GM19372 (cell line): ENCODE data around the gene DHRS4L2.
"Not testable (repeated sequence)": the region's sequence is repeated elsewhere in the genome, so short reads cannot be mapped to it uniquely, and the experiment has no call there.

Experiments used
- ATAC-seq: cut with Tn5 transposase; IDR thresholded peaks from one replicate; pipeline ENCODE4 v1.9.1; 2021; ENCODE audit warnings: mild to moderate bottlenecking, low read depth, moderate library complexity; ENCODE audit not compliant: unreplicated experiment

The DHRS4L2 gene

DNA sequence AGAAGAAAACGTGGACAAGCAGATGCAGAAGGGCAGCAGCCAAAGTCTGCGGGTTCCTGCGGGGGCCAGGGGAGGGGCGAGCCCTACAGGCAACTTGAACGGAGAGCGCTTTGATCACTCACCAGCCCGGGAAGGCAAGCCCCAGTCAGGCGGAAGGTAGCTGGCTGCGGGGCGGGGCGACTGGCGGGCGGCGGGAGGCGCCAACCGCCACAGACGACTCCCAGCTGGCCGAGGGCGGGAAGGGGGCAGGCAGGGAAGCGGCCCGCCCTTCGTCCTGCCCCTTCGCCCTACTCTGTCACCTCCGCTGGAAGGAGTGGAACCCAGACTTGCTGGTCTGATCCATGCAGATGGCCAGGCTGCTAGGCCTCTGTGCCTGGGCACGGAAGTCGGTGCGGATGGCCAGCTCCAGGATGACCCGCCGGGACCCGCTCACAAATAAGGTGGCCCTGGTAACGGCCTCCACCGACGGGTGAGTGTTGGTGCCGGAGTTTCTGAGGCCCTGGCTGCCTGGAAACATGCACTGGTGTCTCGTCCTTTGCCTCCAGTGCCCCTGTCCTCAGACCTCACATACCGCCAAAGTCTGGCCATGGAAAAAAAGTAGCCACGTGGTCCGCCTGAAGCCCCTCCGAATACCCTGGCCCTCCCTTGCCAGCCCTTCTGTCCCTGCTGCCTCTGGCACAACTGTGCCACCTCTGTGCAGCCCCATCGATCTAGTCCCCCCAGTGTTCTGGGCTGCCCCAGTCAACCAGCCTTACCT, at the start of gene DHRS4L2:
TSS of gene DHRS4L2 (plus strand) at position 323 of the 757 bp plus-strand sequence. CDS start at position 342, 19 bp downstream.
- peak; percentile 81 for ATAC-seq

DNA sequence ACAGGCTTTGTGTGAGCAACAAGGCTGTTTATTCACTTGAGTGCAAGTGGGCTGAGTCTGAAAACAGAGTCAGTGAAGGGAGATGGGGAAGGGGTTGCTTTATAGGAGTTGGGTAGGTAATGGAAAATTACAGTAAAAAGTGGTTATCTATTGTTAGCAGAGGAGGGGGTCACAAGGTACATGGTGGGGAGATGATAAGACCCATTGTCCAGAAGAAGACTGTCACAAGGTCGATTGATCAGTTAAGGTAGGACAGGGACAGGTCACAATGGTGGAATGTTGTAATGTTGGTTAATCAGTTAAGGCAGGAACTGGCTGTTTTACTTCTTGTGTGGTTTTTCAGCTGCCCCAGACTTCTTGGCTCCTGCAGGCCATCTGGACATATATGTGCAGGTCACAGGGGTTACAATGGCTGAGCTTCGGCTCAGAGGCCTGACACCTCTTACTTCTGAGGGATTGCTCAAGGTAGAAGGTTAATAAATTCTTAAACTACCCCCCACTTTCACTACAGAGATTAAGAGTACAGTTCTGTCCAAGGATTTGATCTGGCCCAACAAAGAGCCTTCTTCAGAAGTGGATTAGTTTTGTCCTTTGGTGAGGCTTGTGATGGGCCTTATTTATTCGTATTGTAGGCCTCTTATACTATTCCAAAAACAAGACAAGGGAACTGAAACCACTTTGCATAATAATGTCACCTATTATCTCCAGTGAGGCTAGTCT, 49.0 kb upstream of the DHRS4L2 start:
- ATAC-seq, result no peak

DNA sequence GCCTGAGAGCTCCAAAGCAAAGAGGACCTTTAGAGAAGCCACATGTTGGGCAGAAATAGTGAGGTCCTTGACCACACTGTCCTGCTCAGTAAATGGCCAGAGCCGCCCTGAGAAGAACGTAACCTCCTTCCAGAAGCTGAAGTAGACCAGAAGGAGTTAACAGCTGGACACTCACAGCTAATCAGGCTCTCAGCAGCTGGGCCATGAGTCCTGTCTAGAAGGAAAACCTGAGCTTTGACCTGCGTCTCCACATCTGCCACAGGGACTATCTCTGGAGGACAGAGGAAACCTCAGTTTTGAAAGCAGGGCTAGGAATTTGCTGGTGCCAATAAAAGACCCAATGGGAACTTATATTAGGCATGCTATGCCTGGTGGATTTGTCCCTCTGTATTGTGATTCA, 47.5 kb upstream of the DHRS4L2 start:
- ATAC-seq, result no peak

DNA sequence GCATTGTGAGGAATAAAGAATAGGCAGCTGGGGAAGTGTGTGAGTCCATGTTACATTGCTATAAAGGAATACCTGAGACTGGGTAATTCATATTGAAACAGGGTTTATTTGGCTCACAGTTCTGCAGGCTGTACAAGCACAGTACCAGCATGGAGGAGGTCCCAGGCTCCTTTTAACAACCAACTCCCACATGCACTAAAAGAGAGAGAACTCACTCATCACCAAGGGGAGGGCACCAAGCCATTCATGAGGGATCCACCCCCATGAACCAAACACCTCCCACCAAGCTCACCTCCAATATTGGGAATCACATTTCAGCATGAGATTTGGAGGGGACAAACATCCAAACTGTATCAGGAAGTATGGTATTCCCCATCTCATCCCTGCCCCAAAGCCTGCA, 47.1 kb upstream of the DHRS4L2 start:
- ATAC-seq, result no peak

DNA sequence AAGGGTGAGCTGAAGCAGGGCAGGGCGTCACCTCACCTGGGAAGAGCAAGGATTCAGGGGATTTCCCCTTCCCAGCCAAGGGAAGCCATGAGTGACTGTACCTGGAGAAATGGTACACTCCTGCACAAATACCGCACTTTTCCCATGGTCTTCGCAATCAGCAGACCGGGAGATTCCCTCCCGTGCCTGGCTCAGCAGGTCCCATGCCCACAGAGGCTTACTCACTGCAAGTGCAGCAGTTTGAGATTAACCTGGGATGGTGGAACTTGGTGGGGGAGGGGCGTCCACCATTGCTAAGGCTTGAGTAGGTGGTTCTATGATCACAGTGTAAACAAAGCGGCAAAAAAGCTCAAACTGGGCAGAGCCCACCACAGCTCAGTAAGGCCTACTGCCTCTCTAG, 46.1 kb upstream of the DHRS4L2 start:
- ATAC-seq, result no peak

DNA sequence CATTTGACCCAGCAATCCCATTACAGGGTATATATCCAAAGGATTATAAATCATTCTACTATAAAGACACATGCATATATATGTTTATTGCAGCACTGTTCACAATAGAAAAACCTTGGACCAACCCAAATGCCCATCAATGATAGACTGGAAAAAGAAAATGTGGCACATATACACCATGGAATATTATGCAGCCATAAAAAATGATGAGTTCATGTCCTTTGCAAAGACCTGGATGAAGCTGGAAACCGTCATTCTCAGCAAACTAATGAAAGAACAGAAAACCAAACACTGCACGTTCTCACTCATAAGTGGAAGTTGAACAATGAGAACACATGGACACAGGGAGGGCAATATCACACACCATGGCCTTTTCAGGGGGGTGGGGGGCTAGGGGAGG, 39.7 kb upstream of the DHRS4L2 start:
- not testable (repeated sequence) for ATAC-seq

DNA sequence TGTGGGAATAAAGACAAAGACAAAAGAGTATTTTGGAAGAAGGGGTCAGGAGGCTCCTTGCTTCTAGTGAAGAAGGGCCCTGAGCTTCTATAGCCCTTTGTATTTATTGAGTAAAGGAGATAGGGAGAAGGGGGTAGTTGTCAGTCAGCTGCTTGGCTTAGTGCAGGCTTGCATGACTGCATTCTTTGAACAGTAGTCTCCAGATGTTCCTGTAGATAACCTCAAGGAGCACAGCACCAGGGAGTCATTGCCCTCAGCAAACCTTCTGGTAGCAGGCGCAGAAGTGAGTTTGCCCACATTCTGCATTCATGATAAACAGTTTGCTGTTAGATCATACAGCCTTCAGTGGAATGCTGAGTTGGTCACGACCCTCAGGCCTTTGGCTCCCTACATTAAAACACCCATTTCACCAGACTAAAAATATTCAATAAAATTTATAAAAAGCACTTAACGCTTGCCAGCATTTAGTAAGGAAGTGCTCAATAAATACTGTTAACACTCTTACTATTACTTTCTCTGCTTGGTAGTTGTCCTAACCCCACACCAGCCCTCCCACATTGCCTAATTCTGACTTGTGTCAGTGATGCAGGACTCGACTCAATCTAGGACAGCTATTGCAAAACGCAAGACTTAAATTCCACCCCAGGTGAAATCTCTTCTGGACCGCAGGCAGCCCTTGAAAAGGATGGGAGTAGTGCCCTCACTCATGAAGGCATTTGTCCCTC, 38.2 kb upstream of the DHRS4L2 start:
- ATAC-seq, result no peak

DNA sequence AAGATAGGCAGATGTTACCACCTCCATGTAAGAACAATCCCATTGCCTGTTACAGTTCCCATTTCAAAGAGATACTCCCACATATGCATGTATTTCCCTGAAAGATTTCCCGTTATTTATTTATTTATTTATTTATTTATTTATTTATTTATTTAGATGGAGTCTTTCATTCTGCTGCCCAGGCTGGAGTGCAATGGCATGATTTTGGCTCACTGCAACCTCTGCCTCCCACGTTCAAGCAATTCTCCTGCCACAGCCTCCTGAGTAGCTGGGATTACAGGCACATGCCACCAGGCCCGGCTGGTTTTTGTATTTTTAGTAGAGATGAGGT, 37.6 kb upstream of the DHRS4L2 start:
- not testable (repeated sequence) for ATAC-seq

DNA sequence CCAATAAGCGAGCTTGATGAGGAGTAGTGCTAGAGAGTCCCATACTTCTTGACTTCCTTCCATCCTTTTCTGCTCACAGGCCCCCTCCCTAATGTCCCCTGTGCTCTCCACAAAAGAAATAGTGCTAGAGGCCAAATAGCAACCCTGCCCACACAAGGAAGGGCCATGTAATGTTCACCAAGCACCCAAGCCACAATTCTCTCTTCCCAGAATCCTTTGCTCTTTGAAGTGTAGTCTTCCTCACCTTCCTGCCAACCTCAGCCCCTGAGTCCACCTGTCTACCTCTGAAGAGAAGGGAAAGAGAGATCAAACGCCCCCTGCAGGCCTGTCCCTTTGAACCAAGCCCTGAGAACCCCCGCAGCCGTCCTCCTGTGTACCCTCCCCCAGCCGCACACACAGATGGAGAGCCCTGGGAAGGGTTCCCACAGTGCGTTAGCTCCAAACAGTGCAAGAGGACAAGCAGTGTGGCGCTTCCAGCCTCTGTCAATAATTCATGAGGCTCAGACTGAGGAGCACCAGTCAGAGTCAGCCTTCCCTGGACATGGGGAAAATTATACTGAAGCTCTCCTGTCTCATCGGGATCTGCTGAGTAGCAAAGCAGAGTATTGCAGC, 37.0 kb upstream of the DHRS4L2 start:
- ATAC-seq, result no peak

DNA sequence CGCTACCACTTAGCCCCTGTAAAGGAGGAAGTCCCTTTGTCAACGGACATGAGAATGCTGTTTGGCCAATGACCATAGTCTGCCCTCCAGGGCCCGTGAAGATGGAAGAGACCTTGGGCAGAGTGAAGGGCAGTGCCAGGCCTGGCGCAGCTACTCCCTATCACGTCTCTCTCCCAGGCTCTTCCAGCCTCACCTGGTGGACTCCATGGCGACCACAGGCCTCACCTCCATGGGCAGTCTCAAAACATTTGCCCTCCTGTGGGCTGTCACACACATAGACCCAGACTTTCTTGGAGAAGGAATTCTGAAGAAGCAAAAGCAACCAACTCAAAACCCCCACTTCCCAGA, 35.6 kb upstream of the DHRS4L2 start:
- ATAC-seq, result not testable (repeated sequence)

DNA sequence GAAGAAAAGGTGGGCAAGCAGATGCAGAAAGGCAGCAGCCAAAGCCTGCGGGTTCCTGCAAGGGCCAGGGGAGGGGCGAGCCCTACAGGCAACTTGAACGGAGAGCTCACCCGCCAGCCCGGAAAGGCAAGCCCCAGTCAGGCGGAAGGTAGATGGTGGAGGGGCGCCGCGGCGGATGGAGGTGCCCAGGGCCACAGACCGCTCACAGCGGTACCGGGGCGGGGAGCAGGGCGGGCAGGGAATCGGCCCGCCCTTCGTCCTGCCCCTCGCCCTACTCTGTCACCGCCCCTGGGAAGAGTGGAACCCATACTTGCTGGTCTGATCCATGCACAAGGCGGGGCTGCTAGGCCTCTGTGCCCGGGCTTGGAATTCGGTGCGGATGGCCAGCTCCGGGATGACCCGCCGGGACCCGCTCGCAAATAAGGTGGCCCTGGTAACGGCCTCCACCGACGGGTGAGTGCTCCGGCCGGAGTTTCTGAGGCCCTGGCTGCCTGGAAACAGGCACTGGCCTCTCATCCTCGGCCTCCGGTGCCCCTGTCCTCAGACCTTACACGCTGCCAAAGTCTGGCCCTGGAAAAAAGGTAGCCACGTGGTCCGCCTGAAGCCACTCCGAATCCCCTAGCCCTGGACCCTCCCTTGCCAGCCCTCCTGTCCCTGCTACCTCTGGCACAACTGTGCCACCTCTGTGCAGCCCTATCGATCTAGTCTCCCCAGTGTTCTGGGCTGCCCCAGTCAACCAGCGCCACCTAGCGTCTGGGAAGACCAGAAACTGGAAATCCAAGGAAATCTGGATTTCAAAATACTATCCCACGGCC, 35.1 kb upstream of the DHRS4L2 start, which contains the start of gene DHRS4:
TSS of gene DHRS4 (plus strand) at position 307 of the 815 bp plus-strand sequence. CDS start at position 326, 19 bp downstream.
- peak; percentile 75 for ATAC-seq

DNA sequence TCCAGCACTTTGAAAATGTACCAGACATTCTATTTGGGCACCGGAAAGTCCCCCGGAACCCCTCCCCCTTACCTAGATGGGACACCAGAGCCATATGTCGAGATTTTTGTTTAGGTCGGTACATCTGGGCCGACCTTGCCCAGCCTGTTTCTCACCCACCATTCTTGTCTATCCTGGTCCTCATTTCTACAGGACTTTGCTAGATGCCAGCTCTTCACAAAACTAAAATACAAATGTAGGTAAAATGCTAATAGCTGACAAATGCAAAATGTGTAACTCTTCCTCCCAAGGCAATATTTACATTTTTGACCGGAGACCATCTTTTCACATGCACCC, 34.5 kb upstream of the DHRS4L2 start:
- ATAC-seq, result not testable (repeated sequence)

DNA sequence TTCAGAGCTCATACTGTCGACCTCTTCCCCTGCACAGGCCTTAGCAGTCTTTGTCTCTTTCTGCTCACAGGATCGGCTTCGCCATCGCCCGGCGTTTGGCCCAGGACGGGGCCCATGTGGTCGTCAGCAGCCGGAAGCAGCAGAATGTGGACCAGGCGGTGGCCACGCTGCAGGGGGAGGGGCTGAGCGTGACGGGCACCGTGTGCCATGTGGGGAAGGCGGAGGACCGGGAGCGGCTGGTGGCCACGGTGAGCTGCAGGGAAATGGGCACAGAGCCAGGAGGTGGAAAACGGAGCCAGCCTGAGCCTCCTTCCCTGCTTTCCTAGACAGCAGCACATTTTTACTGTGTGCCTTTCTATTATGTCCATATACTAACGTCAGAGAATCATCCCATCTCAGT, 33.8 kb upstream of the DHRS4L2 start:
- ATAC-seq, result not testable (repeated sequence)

DNA sequence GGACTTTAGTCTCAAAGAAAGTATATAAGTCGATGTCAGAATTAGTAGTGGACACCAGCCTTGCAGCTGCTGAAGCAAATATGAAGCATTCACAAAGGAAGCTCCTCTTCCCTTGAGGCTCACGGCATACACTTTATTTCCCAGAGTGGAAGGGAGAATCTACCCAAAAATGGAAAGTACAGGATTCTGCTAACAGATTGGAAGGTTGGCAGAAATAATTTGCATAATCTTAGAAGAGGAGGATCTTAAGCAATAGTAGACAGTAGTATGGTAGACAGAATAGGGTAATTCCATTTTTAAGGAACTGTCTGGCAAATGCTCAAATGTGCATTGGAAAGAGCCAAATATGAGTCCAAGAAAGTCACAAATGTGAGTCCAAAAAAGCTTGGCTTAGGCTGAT, 32.9 kb upstream of the DHRS4L2 start:
- not testable (repeated sequence) for ATAC-seq

DNA sequence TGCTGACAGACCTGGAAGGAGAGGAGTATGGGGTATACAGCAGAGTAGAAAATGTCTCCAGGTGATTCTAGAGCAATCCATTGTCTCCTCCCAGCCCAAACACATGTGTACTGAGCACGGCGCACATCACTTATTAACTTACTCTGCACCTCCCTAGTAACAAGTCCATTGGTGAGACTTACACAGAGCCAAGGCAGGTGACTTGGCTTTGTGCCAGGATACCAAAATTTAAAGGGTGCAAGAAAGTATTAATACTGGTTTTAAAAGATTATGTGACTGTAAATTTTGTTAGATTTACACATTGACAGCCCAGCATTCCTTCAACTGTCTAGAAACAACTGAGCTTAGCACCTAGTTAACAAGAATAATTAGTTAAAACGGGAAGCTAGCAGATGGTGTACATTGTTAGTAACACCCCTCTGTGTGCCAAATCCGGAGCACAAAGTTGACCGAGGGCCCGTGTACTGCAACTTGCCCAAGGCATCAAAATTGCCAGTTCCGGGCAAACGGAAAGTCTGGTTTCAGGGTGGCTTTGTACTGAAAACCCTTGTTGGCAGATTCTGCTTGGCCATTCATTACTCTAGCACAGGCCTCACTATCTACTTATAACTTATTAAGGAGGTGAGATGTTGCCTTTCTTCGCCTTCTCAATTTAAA, 30.7 kb upstream of the DHRS4L2 start:
- ATAC-seq, result not testable (repeated sequence)

DNA sequence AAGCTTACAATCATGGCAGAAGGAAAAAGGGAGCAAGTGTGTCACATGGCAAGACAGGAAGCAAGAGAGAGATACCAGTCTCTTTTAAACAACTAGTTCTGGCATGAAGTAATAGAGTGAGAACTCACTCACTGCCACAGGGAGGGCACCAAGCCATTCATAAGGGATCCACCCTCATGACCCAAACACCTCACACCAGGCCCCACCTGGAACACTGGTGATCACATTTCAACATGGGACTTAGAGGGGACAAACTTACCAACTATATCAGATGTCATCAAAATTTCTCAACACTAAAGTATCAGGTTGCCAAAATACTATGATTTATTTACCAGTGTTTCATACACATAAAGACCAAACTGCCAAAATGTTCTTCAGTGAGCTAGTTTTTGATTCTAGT, 27.8 kb upstream of the DHRS4L2 start:
- ATAC-seq, result not testable (repeated sequence)

DNA sequence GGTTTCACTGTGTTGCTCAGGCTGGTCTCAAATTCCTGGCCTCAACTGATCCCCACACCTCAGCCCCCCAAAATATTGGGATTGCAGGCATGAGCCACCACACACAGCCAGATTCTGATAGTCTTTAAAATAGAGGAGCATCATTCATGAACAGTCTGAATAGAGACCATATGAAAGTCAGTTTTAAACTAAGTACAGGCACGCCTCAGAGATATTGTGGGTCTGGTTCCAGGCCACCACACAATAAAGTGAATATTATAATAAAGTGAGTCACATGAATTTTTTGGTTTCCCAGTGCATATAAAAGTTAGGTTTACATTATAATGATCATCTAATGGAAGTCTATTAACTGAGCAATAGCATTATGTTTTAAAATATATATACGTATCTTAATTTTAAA, 27.0 kb upstream of the DHRS4L2 start:
- ATAC-seq, result not testable (repeated sequence)

DNA sequence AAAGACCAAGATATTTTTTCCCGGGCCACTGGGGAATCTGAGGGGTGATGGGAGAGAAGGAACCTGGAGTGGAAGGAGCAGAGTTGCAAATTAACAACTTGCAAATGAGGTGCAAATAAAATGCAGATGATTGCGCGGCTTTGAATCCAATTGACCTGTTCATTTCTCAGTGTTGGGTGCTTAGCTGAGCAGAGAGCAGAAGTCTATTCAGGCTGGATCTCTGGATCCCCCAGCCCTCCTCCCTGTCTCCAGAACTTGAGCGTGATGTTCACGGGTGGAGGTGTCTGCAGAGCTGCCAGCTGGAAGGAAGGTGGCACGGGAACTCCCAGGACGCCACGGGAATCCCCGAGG, 19.6 kb upstream of the DHRS4L2 start:
- not testable (repeated sequence) for ATAC-seq

DNA sequence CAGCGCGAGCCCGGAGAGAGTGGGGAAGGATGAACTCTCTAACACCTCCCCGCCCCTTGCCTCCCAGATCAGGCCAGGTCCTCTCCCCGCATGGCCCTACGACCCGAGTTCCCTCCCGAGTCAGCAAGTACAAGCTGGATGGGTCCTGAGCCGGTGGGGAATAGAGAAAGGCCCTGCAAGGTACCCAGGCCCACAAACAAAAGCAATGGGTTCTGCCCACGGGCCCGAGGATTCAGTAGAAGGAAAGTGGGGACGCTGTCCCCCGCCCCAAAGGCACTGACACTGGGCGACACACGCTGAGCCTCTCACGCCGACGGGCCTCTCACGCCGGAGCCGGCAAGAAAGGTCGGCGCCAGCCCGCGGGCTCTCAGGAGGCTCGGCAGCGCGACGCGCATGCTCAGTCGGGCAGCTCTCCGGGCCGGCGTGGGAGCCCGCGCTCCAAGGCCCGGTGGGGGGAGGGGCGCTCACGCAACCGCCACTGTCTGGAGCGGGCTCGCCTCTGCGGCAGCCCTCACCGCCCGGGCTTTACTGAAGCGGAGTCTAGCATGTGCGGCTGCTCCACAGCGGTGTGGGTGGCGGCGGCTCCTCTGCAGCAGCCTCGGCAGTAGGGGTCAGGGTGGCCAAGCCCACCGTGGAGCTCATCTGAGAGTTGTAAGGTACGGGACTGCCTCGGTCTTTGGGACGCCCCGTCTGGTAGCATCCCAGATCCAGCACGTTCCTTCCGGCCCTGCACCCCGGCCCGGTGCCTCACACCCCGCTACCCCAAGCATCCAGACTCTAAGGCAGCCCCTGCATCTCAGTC, 19.0 kb upstream of the DHRS4L2 start:
- peak; percentile 90 for ATAC-seq
